HG03280 (cell line): Measurements from ENCODE around the gene SPIB.
"Not testable (repeated sequence)": the region's sequence is repeated elsewhere in the genome, so short reads cannot be mapped to it uniquely, and the experiment has no call there.

ENCODE experiments used
- ATAC-seq: cut with Tn5 transposase; IDR thresholded peaks from one replicate; pipeline ENCODE4 v1.9.1; 2021; ENCODE audit warnings: mild to moderate bottlenecking, moderate library complexity; ENCODE audit not compliant: unreplicated experiment

SPIB gene

DNA sequence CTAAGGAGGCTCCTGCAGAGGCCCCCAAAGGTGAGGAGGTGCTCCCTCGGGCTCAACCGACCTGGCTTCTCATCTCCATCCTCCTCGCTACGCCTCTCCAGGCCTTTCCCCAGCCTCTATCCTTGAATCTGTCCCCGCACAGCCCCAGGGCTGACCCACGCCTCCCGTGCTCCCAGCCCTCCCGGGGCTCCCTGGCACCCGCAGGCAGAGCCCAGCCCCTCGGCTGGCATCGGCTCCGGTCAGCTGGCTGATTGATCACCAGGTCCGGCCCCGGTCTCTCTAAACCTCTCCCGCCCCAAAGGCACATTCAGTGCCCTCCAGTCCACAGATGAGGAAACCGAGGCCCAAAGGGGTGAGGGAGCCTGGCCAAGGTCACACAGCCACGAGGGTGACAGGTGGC lies 16.5 kb downstream of the SPIB start:
- no peak for ATAC-seq

DNA sequence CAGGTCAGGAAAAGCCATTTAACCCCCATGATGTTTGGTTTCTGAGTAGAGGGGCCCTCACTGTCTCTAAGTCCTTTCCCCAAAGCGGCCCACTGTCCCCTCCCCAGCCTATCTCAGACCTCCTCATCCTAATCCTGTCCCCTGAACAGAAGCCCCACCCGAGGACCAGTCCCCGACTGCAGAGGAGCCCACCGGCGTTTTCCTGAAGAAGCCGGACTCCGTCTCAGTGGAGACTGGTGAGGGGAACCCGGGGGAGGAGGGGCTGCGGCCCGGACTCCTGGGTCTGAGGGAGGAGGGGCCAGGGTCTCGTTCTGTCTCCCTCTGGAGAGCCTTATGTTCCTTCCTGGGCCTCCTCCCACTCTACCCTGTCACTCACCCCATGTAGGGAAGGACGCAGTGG lies 16.9 kb downstream of the SPIB start:
- ATAC-seq, result no peak

DNA sequence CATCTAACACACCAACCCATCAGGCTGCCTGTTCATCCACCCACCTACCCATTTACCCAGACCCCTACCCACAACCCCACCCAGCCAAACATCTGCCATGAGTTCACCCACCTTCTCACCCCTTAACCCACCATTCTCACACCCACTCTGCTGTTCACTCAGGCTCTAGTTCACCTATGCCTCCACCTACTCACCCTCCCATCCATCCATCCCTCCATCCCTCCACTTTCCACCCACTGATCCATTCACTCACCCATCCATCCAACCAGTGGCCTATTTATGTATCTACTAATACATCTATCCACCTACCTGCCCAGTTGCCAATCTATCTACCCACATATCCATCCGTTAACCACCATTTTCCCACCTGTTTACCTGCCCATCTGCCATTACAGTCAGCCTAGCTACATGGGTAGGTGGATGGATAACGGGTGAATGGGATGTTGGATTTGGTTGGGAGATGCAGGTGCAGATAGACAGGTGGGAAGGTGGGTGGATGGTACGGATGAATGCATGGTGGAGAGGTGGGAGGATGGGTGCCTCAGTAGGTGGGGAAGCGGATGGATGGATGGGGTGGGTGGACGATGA lies 19.2 kb downstream of the SPIB start:
- ATAC-seq, result no peak

DNA sequence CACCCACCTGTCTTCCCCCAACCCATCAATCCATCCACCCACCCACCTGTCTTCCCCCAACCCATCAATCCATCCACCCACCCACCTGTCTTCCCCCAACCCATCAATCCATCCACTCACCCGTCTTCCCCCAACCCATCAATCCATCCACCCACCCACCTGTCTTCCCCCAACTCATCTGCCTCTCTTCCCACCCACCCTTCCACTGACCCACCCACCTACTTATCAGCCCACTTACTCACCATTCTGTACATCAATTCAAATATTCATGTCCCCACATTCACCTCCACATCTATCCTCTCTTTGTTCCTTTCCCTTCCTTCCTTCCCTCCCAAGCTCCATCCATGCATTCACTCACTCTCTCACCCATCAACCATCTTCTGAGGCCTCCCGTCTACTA lies 20.4 kb downstream of the SPIB start:
- ATAC-seq, result not testable (repeated sequence)

DNA sequence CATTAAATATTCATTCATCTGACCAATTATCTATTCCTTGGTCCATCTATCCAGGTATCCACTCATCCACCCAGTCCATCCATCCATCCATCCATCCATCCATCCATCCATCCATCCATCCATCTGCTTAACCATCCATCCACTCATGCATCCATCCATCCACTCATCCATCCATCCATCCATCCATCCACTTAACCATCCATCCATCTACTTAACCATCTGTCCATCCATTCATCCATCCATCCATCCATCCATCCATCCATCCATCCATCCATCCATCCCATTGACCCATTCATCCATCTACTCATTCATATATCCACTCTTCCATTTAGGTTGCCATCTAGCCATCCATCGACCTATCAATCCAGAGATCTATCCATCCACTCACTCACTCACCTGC lies 25.3 kb downstream of the SPIB start:
- ATAC-seq, result no peak

DNA sequence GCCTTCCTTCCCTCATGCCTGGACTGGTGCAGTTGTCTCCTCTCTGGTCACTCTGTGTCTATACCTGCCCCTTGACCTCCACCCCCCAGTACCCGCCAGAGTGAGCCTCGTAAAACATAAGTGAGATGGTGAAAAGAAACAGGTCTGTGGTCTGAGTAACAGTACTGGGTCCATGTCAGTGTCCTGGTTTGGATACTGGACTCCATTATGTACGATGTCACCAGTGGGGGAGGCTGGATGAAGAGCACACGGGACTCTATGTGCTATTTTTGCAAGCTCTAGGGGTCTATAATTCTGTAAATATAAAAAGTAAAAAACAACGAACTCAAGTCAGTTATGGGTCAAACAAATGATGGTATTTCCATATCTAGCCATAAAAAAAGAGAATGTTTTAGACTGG lies 28.3 kb downstream of the SPIB start:
- no peak for ATAC-seq

DNA sequence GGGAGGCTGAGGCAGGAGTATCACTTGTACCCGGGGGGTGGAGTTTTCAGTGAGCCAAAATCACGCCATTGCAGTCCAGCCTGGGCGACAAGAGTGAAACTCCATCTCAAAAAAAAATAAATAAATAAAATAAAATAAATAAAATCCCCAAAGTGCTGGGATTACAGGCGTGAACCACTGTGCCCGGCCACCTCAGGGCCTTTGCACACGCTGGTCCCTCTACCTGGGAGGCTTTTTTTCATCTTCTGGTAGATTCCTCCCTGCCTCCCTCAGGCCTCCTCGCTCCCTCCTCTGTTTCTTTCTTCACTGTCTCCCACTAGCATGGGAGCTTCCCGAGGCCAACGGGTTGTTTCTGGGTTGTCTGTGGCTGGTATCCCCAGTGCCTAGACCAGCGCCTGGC lies 29.0 kb downstream of the SPIB start:
- ATAC-seq, result no peak

DNA sequence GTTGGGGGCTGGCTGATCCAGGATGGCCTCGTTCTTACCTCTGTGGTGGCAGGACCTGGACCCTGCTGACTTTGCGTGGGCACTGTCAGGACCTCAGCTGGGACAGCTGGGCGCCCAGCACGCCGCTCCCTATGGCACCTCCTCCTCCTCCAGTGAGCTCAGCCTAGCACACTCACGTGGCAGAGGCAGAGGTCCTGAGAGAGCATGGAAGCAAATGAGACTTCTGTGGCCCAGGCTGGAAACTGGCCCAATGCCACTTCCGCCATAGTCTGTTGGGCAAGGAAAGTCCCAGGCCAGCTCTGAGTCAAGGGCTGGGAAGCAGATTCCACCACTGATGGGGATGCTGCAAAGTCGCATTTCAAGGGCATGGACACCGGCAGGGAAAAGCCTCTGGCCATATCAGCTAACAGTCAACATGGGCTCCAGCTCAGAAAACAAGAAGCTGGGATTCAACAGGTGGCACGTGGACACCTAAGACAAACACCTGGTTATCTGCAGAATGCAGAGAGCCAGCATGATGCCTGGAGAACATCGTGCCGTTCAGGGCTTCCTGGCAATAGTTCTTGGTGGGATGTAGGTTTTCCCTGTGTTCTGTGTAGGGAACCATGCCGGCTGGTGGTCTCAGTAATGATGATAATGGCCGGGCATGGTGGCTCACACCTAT lies 30.6 kb downstream of the SPIB start:
- no peak for ATAC-seq

DNA sequence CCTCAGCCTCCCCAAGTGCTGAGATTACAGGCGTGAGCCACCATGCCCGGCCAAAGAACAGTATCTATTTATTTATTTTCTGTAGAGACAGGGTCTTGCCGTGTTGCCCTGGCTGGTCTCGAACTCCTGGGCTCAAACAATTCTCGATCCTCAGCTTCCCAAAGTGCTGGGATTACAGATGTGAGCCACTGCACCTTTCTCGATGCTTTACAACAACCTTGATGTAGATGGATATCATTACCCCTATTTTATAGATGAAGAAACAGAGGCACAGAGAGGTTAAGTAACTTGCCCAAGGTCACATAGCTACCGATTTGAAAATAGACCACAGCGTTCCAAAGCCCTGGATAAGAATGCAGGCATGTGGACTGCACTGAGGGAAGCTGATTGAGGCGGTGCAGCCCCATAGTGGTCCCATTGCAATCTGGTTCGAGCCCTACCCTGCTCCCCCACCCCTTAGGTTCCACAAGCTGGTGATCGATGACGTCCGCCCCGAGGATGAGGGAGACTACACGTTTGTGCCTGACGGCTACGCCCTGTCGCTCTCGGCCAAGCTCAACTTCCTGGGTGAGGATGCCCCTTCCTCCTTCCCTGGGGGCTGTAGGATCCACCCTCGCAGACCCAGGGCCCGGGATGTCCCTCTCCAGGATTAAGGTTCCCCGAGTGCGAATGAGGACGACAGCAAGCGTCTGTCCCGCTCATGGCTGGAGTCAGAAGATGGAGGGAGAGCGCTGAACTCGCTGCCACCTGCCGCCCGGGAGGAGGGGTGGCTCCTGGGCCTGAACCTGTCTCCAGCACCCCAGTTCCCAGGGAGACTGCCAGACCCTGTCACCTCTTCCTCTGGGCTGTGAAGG lies 31.9 kb downstream of the SPIB start:
- ATAC-seq, result no peak

DNA sequence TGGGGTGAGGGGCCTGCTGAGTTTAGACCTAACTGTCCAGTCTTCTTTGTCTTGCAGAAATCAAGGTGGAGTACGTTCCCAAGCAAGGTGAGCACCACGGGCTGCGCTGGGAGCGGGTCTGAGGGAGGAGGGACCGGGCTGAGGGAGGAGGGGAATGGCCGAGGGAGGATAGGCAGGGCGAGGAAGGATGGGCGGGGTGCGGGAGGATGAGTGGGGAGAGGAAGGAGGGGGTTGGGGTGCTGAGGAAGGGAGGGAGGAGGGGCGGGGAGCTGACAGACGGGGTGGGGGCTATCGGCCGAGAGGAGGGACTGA lies 32.4 kb downstream of the SPIB start:
- ATAC-seq, result no peak

DNA sequence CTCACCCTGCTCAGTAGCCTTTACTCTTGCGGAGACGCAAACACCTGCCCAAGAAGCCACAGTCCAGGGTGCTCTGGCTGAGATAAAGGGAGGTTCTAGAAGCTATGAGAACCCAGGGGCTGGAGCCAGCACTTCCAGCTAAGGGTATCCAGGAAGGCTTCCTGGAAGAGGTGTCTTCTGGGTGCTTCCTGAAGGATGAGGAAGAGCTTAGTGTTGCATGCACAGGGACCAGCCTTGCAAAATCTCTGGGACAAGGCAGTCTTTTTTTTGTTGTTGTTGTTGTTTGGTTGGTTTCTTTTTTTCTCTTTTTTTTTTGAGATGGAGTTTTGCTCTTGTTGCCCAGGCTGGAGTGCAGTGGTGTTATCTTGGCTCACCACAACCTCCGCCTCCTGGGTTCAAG lies 34.5 kb downstream of the SPIB start:
- ATAC-seq, result no peak

DNA sequence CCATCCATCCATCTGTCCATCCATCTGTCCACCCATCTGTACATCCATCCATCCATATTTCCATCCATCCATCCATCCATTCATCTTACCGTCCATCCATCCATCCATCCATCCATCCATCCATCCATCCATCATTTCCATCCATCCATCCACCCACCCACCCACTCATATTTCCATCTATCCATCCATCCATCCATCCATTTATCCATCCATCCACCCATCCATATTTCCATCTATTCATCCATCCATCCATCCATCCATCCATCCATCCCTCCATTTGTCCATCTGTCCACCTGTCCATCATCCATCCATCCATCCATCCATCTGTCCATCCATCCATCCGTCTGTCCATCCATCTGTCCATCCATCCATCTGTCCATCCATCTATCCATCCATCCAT lies 37.3 kb downstream of the SPIB start:
- ATAC-seq, result no peak

DNA sequence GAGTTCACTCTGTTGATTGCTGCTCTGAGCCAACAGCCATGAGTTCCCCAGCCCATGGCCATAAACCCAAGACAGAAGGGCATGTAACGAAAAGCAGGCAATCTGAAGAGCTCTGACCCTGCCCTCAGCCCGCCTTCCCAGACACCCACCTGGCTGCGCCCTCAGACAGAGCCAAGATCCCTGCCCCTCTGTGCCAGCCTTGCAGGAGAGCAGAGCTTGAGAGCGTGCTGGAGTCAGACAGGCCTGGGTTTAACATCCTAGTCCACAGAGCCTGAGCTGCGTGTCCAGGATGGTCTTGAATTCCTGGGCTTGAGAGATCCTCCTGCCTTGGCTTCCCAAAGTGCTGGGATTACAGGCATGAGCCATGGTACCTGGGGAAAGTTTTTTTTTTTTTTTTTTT lies 38.6 kb downstream of the SPIB start:
- no peak for ATAC-seq

DNA sequence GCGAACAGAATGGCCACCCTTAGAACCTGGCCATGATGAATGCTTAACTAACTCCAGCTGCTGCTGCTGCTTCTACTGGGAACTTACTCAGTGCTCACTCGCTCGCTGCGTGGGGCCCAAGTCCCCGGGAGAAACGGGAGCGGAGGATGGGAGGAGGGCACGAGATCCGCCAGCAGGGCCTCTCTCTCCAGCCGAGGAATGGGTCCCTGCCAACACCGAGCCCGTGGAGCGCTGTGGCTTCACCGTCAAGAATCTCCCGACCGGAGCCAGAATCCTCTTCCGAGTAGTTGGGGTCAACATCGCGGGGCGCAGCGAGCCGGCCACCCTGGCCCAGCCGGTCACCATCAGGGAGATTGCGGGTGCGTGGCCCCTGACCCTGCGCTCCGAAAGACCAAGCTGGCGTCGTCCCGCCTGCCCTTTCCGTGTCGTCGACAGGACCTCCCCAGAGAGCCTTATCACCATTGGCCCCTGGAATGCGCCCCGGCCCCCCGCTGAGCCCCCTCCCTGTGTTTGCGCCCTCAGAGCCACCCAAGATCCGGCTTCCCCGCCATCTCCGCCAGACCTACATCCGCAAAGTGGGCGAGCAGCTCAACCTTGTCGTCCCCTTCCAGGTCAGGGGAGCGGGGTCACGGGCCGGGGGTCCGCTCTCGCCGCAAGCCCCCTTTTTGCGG lies 39.8 kb downstream of the SPIB start:
- no peak for ATAC-seq

DNA sequence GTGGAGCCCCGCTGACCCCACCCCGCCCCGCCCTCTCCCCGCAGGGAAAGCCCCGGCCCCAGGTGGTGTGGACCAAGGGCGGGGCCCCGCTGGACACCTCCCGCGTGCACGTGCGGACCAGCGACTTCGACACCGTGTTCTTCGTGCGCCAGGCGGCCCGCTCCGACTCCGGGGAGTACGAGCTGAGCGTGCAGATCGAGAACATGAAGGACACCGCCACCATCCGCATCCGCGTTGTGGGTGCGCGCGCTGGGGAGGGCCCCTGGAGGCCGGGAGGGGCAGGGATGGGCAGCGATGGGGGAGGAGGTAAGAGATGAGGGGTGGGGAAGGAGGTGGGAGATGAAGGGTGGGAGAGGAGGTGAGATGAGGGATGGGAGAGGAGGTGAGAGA lies 40.3 kb downstream of the SPIB start:
- no peak for ATAC-seq

DNA sequence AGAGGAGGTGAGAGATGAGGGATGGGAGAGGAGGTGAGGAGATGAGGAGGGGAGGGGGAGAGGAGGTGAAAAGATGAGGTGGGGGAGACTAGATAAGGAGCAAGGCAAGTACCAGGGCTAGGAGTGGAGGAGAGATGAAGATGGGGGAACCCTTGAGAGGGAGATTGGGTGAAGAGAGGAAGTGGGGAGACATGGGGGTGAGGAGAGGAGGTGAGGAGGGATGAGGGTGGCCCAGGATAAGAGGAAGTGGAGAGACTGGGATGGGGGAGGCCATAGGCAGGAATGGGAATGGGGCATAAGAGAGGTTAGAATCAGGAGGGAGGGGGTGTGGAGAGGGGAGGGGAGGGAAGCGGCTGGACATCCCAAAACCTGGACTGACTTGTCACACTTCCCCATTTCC lies 40.9 kb downstream of the SPIB start:
- no peak for ATAC-seq

DNA sequence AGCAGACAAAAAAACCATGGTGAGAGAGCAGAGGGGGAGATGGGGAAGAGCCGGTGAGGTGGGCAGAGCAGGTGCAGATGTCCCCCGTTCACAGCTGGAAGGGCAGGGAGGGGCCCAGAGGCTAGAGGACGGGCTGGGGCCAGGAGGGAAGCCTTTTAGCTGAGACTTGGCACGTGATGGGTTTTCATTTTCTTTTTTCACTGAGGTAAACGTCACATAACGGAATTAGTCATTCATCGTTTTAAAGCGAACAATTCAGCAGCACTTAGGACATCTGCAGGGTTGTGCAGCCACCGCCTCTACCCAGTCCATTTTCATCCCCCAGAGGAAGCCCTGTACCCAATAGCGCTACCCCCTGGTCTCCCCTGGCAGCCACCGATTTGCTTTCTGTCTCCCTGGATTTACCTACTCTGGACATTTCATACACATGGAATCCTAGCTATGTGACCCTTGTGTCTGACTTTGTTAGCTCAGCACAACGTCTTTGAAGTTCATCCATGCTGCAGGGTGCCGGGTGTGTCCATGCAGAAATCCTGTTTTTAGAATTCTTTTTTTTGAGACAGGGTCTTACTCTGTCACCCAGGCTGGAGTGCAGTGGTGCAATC lies 41.5 kb downstream of the SPIB start:
- no peak for ATAC-seq

DNA sequence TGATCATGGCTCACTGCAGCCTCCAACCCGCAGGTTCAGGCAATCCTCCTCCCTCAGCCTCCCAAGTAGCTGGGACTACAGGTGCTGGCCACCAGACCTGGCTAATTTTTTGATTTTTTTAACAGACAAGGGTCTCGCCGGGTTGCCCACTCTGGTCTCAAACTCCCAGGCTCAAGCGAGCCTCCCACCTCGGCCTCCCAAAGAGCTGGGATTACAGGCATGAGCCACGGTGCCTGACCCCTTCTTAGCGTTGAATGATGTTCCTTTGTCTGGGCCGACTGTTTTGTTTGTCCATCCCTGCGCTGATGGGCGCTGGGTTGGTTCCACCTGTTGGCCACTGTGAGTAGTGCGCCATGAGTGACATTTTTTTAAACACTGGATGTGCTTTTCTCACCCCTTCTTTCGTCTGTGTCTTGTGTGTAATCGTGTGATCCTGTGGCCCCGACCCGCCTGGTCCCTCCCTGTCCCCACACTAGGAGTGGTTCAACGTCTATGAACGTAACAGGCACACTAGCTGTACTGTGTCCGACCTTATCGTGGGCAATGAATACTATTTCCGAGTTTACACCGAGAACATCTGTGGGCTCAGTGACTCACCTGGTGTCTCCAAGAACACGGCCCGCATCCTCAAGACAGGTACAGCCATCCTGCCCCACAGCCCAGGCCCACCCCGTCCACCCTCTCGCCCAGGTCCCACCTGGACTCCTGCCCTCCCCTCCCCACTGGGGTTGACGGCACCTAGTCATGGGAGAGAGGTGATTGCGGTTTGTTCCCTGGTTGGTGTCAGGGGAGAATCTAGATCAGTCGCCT lies 42.5 kb downstream of the SPIB start:
- peak; percentile 60 for ATAC-seq

DNA sequence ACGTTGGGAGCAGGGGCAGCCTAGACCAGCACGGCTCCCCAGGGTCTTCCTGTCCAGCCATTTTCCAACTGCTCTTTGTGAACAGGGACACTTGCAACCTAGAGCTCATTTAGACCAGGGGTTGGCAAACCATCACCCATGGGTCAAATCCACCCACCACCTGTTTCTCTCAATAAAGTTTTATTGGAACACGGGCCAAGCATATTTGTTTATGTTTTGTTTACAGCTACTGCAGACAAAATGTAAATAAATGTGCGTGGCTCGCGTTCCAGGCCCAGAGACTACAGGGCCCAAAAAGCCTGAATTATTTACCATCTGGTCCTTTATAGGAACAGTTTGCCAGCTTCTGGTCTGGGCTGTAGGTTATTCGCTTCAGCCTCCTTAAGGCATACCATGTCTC lies 44.2 kb downstream of the SPIB start:
- no peak for ATAC-seq

DNA sequence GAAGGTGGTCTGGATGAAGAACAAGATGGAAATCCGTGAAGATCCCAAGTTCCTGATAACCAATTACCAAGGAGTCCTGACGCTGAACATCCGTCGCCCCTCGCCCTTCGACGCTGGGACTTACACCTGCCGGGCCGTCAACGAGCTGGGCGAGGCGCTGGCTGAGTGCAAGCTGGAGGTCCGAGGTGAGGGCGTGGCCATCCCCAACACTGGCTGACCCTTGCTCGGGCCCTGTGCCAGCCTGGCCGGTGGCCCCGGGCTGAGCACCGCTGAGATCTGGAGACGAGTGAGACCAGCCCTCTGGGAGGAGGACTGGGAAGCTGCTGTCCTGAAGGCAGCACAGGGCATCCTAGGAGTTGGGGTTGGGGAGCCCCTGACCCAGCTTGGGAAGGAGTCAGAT lies 45.6 kb downstream of the SPIB start:
- no peak for ATAC-seq

DNA sequence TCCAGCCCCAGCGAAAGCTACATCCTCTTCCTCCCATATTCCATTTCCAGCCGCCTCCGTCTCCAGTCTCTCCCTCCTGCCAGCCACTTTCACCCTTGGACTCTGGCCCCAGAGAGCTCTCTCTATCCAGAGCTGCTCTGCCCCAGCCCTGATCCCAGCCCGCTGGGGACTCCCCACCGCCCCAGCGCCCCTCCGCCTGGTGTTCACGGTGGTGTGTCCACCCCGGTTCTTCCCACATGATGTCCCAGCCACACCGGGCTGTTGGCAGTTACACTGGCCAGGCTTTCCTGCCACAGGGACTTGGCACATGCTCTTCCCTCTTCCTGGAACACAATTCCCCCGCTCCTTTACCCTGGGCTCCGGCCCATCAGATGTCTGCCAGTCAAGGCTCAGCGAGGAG lies 46.3 kb downstream of the SPIB start:
- ATAC-seq, result no peak
